Caco-2 (cell line): ENCODE data around the gene P4HTM. TPM values are rescaled to one million over a fixed set of nuclear protein-coding genes. Genes with fewer than 3 reads are reported as not detected.

Experiments used
- BruUV-seq: library from RNA; stranded (reverse); fragments of 400-500 nt; replicated peaks from 2 replicates; lab custom pipeline; 2021; lab: Mats Ljungman, UMichigan
- CTCF ChIA-PET: fragments of 300-600 bp; sonication (Branson Sonifier 250); formaldehyde crosslinking; loops from one replicate; lab custom pipeline; 2022; ENCODE audit warnings: antibody characterized with exemption; lab: Charles Lee
- POLR2A ChIA-PET: fragments of 300-600 bp; sonication (Branson Sonifier 250); formaldehyde crosslinking; loops from one replicate; lab custom pipeline; 2022; ENCODE audit warnings: antibody characterized with exemption; lab: Charles Lee
- DNase-seq, 2 experiments: peaks; one replicate each; pipeline versions ENCODE4 v3.0.0 to v3.0.0-alpha.2; 2020 to 2022
- H3K27me3 ChIP-seq: replicated peaks from 2 replicates; pipeline ENCODE4 v1.6.0; 2011; ENCODE audit warnings: low read length; ENCODE audit not compliant: control insufficient read depth, insufficient read depth
- H3K36me3 ChIP-seq: 2 replicates; pipeline ENCODE4 v1.5.1; 2011; ENCODE audit warnings: low read length; ENCODE audit not compliant: control insufficient read depth, insufficient read depth
- H3K4me1 ChIP-seq: fragments of 250-450 bp; sonication (Bioruptor Pico); 2 replicates; pipeline ENCODE4 v1.5.1; 2020; ENCODE audit warnings: mild to moderate bottlenecking
- H3K4me3 ChIP-seq: 2 replicates; pipeline ENCODE4 v1.5.1; 2011; ENCODE audit warnings: low read depth, mild to moderate bottlenecking, control low read depth, low read length
- H3K9me3 ChIP-seq: fragments of 250-450 bp; sonication (Bioruptor Pico); 2 replicates; pipeline ENCODE4 v1.5.1; 2020; ENCODE audit warnings: mild to moderate bottlenecking, moderate library complexity
- H3K27ac Mint-ChIP-seq: one replicate; pipeline ENCODE4 v1.8.0; 2022; ENCODE audit warnings: mixed read lengths; ENCODE audit not compliant: unreplicated experiment
- H3K27me3 Mint-ChIP-seq: one replicate; pipeline ENCODE4 v1.8.0; 2022; ENCODE audit warnings: mixed read lengths; ENCODE audit not compliant: insufficient read depth, unreplicated experiment
- H3K36me3 Mint-ChIP-seq: one replicate; pipeline ENCODE4 v1.8.0; 2022; ENCODE audit warnings: mild to moderate bottlenecking, mixed read lengths; ENCODE audit not compliant: insufficient read depth, unreplicated experiment
- H3K4me1 Mint-ChIP-seq: one replicate; pipeline ENCODE4 v1.8.0; 2022; ENCODE audit warnings: low read depth, mixed read lengths; ENCODE audit not compliant: unreplicated experiment
- H3K4me3 Mint-ChIP-seq: one replicate; pipeline ENCODE4 v1.8.0; 2022; ENCODE audit warnings: mild to moderate bottlenecking, moderate library complexity, mixed read lengths; ENCODE audit not compliant: unreplicated experiment
- H3K9me3 Mint-ChIP-seq: one replicate; pipeline ENCODE4 v1.8.0; 2022; ENCODE audit warnings: mixed read lengths; ENCODE audit not compliant: unreplicated experiment
- CTCF ChIP-seq, 2 experiments: fragments of 200-600 bp in 1 of 2; IDR thresholded peaks; 1 replicate in 1 of 2; 2 replicates in 1 of 2; pipeline versions ENCODE4 v1.5.1 to v1.8.0; 2011 to 2022; ENCODE audit warnings: antibody characterized with exemption in 1 of 2, control low read depth in 1 of 2, inconsistent platforms in 1 of 2, low read depth in 1 of 2, low read length in 1 of 2, mild to moderate bottlenecking in 1 of 2, moderate library complexity in 1 of 2; ENCODE audit not compliant: insufficient read depth in 1 of 2, severe bottlenecking in 1 of 2, unreplicated experiment in 1 of 2
- intact Hi-C: fragments of 100-400 bp; cut with micrococcal nuclease; formaldehyde crosslinking; loops from one replicate; pipeline ENCODE4 v1.10.0; 2022; ENCODE audit not compliant: unreplicated experiment
- total RNA-seq: library from RNA; stranded (reverse); gene quantifications from 2 replicates; pipeline ENCODE4 v1.2.3, GENCODE V29; 2022

Gene P4HTM
- total RNA-seq, 1 experiment from 2014 or later = 24.4 TPM

DNA sequence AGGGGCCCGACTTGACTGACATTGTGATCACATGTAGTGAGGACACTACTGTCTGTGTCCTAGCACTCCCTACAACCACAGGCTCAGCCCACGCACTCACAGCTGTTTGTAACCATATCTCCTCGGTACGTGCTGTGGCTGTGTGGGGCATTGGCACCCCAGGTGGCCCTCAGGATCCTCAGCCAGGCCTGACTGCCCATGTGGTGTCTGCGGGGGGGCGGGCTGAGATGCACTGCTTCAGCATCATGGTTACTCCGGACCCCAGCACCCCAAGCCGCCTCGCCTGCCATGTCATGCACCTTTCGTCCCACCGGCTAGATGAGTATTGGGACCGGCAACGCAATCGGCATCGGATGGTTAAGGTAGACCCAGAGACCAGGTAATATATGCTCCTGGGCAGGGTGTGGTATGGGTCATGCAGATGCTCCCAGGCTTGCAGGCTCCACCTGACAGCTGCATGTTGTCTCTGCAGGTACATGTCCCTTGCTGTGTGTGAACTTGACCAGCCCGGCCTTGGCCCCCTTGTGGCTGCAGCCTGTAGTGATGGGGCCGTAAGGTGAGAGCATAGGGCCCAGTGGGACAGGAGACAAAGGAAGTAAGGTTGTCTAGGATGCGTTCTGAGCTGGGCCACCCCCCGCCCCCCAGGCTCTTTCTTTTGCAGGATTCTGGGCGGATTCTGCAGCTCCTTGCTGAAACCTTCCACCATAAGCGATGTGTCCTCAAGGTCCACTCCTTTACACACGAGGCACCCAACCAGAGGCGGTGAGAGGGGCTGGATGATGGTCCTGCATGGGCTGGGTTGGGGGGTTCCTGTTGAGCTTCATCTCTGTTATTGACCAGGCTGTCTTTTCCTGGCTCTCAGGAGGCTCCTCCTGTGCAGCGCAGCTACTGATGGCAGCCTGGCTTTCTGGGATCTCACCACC, 24.0 kb downstream of the P4HTM start:
- TF ChIP-seq CTCF (IDR thresholded peaks at IDR 0.05; ENCODE audit: insufficient read depth in 1 of 2, low read depth in 1 of 2, low read length in 1 of 2, severe bottlenecking in 1 of 2, unreplicated experiment in 1 of 2) = peak; percentile 60 to 86
- H3K4me3 Mint-ChIP-seq = no peak overlapping the region
- BruUV-seq = no TSS peak
- intact Hi-C loops = loop anchor here (1.0 kb wide), 1 partner anchor 26 kb away; no protein-coding TSS in a partner anchor
- Histone ChIP-seq H3K9me3 (no peaks in the 10 kb centered on the region), H3K4me3 (no peak overlapping the region), H3K36me3 (peaks cover 5% of the 10 kb centered on the region), H3K27me3 (no peaks in the 10 kb centered on the region), H3K4me1 (no peaks in the 10 kb centered on the region)
- no peak overlapping the region for H3K27ac Mint-ChIP-seq
- H3K27me3 Mint-ChIP-seq = no peaks in the 10 kb centered on the region
- CTCF ChIA-PET = interaction anchor here (0.9 to 3.6 kb wide), 2 partner anchors 27 to 80 kb away, joined by 3 to 29 read pairs; partner anchors contain the start of gene QRICH1
- H3K36me3 Mint-ChIP-seq = peaks cover 89% of the 10 kb centered on the region
- H3K4me1 Mint-ChIP-seq = peaks cover 5% of the 10 kb centered on the region
- peak; percentile 79 to 88 for DNase-seq
- no peaks in the 10 kb centered on the region for H3K9me3 Mint-ChIP-seq
- POLR2A ChIA-PET = interaction anchor here (0.6 kb wide), 1 partner anchor 67 kb away, joined by 4 read pairs; no protein-coding TSS in a partner anchor

DNA sequence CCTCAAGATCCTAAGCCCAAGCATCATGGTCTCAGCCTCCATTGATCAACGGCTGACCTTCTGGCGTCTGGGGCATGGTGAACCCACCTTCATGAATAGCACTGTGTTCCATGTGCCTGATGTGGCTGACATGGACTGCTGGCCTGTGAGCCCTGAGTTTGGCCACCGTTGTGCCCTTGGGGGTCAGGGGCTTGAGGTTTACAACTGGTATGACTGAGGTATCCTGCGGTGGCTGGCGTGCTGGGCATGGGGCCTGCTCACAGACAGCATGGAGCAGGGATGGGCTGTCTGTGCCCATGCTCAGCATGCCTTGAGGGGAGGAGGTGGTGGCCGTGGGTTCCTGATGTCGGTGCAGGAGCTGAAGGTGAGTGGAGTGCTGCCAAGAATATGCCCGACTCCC, 25.0 kb downstream of the P4HTM start:
- Mint-ChIP-seq H3K4me3 (no peak overlapping the region), H3K27ac (peak overlapping the region; percentile 51), H3K36me3 (peaks cover 83% of the 10 kb centered on the region), H3K4me1 (no peaks in the 10 kb centered on the region), H3K9me3 (no peaks in the 10 kb centered on the region), H3K27me3 (no peaks in the 10 kb centered on the region)
- DNase-seq = no peak
- Histone ChIP-seq H3K9me3 (no peaks in the 10 kb centered on the region), H3K36me3 (peaks cover 5% of the 10 kb centered on the region), H3K27me3 (no peaks in the 10 kb centered on the region), H3K4me1 (no peaks in the 10 kb centered on the region), H3K4me3 (no peak overlapping the region)
- TF ChIP-seq CTCF (IDR thresholded peaks at IDR 0.05; ENCODE audit: insufficient read depth in 1 of 2, low read depth in 1 of 2, low read length in 1 of 2, severe bottlenecking in 1 of 2, unreplicated experiment in 1 of 2) = no peak
- ChIA-PET CTCF (interaction anchor here (3.6 kb wide), 1 partner anchor 28 kb away, joined by 29 read pairs; no protein-coding TSS in a partner anchor), POLR2A (no interaction called here)
- no TSS peak for BruUV-seq
- intact Hi-C loops = no loop called here

DNA sequence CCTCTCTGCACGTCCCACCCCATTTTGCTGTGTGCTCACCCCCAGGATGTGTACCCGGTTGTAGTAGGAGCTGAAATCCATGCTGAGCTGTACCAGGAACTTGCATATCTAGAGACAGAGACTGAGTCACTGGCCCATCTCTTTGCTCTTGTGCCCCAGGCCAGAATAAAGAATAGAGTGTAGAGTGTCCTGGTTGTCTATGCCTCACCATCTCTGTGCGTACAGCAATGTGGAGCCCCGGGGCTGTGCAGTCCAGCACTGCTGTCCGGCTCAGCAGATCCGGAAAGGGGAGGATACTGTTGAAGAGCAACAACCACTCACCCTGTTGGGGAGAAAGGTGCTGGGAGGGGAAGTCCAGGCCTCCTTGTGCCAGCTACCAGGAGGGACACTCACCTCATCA, 25.7 kb downstream of the P4HTM start:
- intact Hi-C loops = no loop called here

More for the DNA sequence above, 25.7 kb downstream of the P4HTM start:
- ChIA-PET CTCF (interaction anchor here (2.7 to 3.6 kb wide), 2 partner anchors 9 to 28 kb away, joined by 14 to 29 read pairs; partner anchors contain the start of gene WDR6), POLR2A (no interaction called here)
- Mint-ChIP-seq H3K27me3 (no peaks in the 10 kb centered on the region), H3K9me3 (no peaks in the 10 kb centered on the region), H3K4me3 (no peak overlapping the region), H3K27ac (peak overlapping the region; percentile 51), H3K36me3 (peaks cover 82% of the 10 kb centered on the region), H3K4me1 (no peaks in the 10 kb centered on the region)
- Histone ChIP-seq H3K36me3 (peaks cover 5% of the 10 kb centered on the region), H3K4me3 (no peak overlapping the region), H3K4me1 (no peaks in the 10 kb centered on the region), H3K9me3 (no peaks in the 10 kb centered on the region), H3K27me3 (no peaks in the 10 kb centered on the region)
- no peak for TF ChIP-seq CTCF (IDR thresholded peaks at IDR 0.05; ENCODE audit: insufficient read depth in 1 of 2, low read depth in 1 of 2, low read length in 1 of 2, severe bottlenecking in 1 of 2, unreplicated experiment in 1 of 2)
- no peak for DNase-seq
- BruUV-seq = no TSS peak
